Astrocyte (in vitro differentiated cells and primary cell): ENCODE data around the gene RAD51B. TPM values are rescaled to one million over a fixed set of nuclear protein-coding genes. Genes with fewer than 3 reads are reported as not detected.

Experiments
- DNase-seq: peaks from one replicate; pipeline ENCODE4 v3.0.0-alpha.2; 2010; ENCODE audit warnings: low read depth
- FAIRE-seq: peaks from 2 replicates; lab custom pipeline; 2011; peaks lifted over from hg19 to GRCh38; lab: Jason Lieb, UNC
- H2AFZ ChIP-seq: 2 replicates; pipeline ENCODE4 v1.6.0; 2012; ENCODE audit warnings: low read depth, low read length, inconsistent platforms
- H3K27ac ChIP-seq: 2 replicates; pipeline ENCODE4 v1.5.1; 2011; ENCODE audit warnings: low read depth, low read length, inconsistent platforms
- H3K27me3 ChIP-seq: 2 replicates; pipeline ENCODE4 v1.6.0; 2011; ENCODE audit warnings: low read length, inconsistent platforms; ENCODE audit not compliant: insufficient read depth
- H3K36me3 ChIP-seq: 2 replicates; pipeline ENCODE4 v1.5.1; 2011; ENCODE audit warnings: low read length, inconsistent platforms; ENCODE audit not compliant: insufficient read depth
- H3K4me1 ChIP-seq: 2 replicates; pipeline ENCODE4 v1.5.1; 2011; ENCODE audit warnings: low read length, inconsistent platforms; ENCODE audit not compliant: insufficient read depth
- H3K4me2 ChIP-seq: 2 replicates; pipeline ENCODE4 v1.6.0; 2012; ENCODE audit warnings: low read length, inconsistent platforms
- H3K4me3 ChIP-seq: 2 replicates; pipeline ENCODE4 v1.5.1; 2011; ENCODE audit warnings: low read depth, mild to moderate bottlenecking, low read length, inconsistent platforms; ENCODE audit not compliant: insufficient read depth
- H3K79me2 ChIP-seq: 2 replicates; pipeline ENCODE4 v1.6.0; 2012; ENCODE audit warnings: mild to moderate bottlenecking, low read length, inconsistent platforms; ENCODE audit not compliant: insufficient read depth
- H3K9ac ChIP-seq: 2 replicates; pipeline ENCODE4 v1.6.0; 2012; ENCODE audit warnings: mild to moderate bottlenecking, low read length, inconsistent platforms
- H3K9me3 ChIP-seq: 2 replicates; pipeline ENCODE4 v1.5.1; 2012; ENCODE audit warnings: low read depth, mild to moderate bottlenecking, low read length, inconsistent platforms; ENCODE audit not compliant: insufficient read depth
- H4K20me1 ChIP-seq: 2 replicates; pipeline ENCODE4 v1.6.0; 2012; ENCODE audit warnings: low read length, inconsistent platforms; ENCODE audit not compliant: insufficient read depth
- H3K27ac Mint-ChIP-seq: one replicate; pipeline ENCODE4 v1.8.0; 2021; ENCODE audit warnings: mild to moderate bottlenecking, mixed read lengths; ENCODE audit not compliant: unreplicated experiment
- H3K27me3 Mint-ChIP-seq: one replicate; pipeline ENCODE4 v1.8.0; 2021; ENCODE audit warnings: low read depth, mixed read lengths; ENCODE audit not compliant: unreplicated experiment
- H3K36me3 Mint-ChIP-seq: one replicate; pipeline ENCODE4 v1.8.0; 2021; ENCODE audit warnings: low read depth, mixed read lengths; ENCODE audit not compliant: unreplicated experiment
- H3K4me1 Mint-ChIP-seq: one replicate; pipeline ENCODE4 v1.8.0; 2021; ENCODE audit warnings: low read depth, mixed read lengths; ENCODE audit not compliant: unreplicated experiment
- H3K4me3 Mint-ChIP-seq: one replicate; pipeline ENCODE4 v1.8.0; 2021; ENCODE audit warnings: mild to moderate bottlenecking, moderate library complexity, mixed read lengths; ENCODE audit not compliant: unreplicated experiment
- H3K9me3 Mint-ChIP-seq: one replicate; pipeline ENCODE4 v1.8.0; 2021; ENCODE audit warnings: mild to moderate bottlenecking, mixed read lengths; ENCODE audit not compliant: unreplicated experiment
- CTCF ChIP-seq: IDR thresholded peaks from 2 replicates; pipeline ENCODE4 v1.5.1; 2011; ENCODE audit warnings: low read depth, mild to moderate bottlenecking, inconsistent platforms, low read length, moderate library complexity; ENCODE audit not compliant: insufficient read depth
- EZH2 ChIP-seq: IDR thresholded peaks from 2 replicates; pipeline ENCODE4 v1.6.1; 2012; ENCODE audit warnings: mild to moderate bottlenecking, low read length, inconsistent platforms; ENCODE audit not compliant: insufficient read depth
- total RNA-seq: library from RNA; stranded (reverse); gene quantifications from 2 replicates; pipeline ENCODE4 v1.2.1, GENCODE V29; 2021

Gene RAD51B
- total RNA-seq, 1 donor from 2014 or later: 10.8 TPM

- no peaks in the 10 kb centered on the region for H3K79me2 ChIP-seq
- H4K20me1 ChIP-seq: no peaks in the 10 kb centered on the region
- no peak overlapping the region for H3K4me3 Mint-ChIP-seq
- no peaks in the 10 kb centered on the region for H3K27me3 ChIP-seq
- no peaks in the 10 kb centered on the region for H3K36me3 Mint-ChIP-seq
- no peak overlapping the region for H3K4me2 ChIP-seq
- H3K9me3 ChIP-seq: no peaks in the 10 kb centered on the region
- FAIRE-seq (no peak), DNase-seq (no peak)
- TF ChIP-seq EZH2: no peak
- TF ChIP-seq CTCF: no peak
- no peaks in the 10 kb centered on the region for H3K4me1 Mint-ChIP-seq
- H3K27ac Mint-ChIP-seq: no peak overlapping the region
- H3K9ac ChIP-seq: no peak overlapping the region
- H3K27me3 Mint-ChIP-seq: no peaks in the 10 kb centered on the region
- no peak overlapping the region for H3K4me3 ChIP-seq
- no peaks in the 10 kb centered on the region for H3K36me3 ChIP-seq
- no peak overlapping the region for H2AFZ ChIP-seq
- H3K4me1 ChIP-seq: no peaks in the 10 kb centered on the region
- H3K9me3 Mint-ChIP-seq: no peaks in the 10 kb centered on the region
- no peak overlapping the region for H3K27ac ChIP-seq
These were observed 64.1 kb downstream of the RAD51B start for GRCh38 chr14:67883717-67884116.

- no peaks in the 10 kb centered on the region for H3K9me3 Mint-ChIP-seq
- no peaks in the 10 kb centered on the region for H3K4me1 ChIP-seq
- H2AFZ ChIP-seq: no peak overlapping the region
- H3K4me3 Mint-ChIP-seq: no peak overlapping the region
- no peaks in the 10 kb centered on the region for H3K4me1 Mint-ChIP-seq
- no peak overlapping the region for H3K4me2 ChIP-seq
- H3K4me3 ChIP-seq: no peak overlapping the region
- H4K20me1 ChIP-seq: no peaks in the 10 kb centered on the region
- H3K27ac ChIP-seq: no peak overlapping the region
- H3K9ac ChIP-seq: no peak overlapping the region
- FAIRE-seq (no peak), DNase-seq (no peak)
- H3K27ac Mint-ChIP-seq: no peak overlapping the region
- TF ChIP-seq EZH2: no peak
- TF ChIP-seq CTCF: no peak
- H3K36me3 Mint-ChIP-seq: no peaks in the 10 kb centered on the region
- no peaks in the 10 kb centered on the region for H3K9me3 ChIP-seq
- no peaks in the 10 kb centered on the region for H3K27me3 ChIP-seq
- no peaks in the 10 kb centered on the region for H3K36me3 ChIP-seq
- no peaks in the 10 kb centered on the region for H3K79me2 ChIP-seq
- H3K27me3 Mint-ChIP-seq: no peaks in the 10 kb centered on the region
These were observed 66.6 kb downstream of the RAD51B start for GRCh38 chr14:67886191-67886590.

GRCh38 chr14:67887478-67887877, 67.9 kb downstream of the RAD51B start:
- TF ChIP-seq EZH2: no peak
- TF ChIP-seq CTCF: no peak
- no peak for FAIRE-seq
- Mint-ChIP-seq H3K4me1 (peaks cover 5% of the 10 kb centered on the region), H3K27ac (no peak overlapping the region), H3K27me3 (no peaks in the 10 kb centered on the region), H3K4me3 (no peak overlapping the region), H3K36me3 (no peaks in the 10 kb centered on the region), H3K9me3 (no peaks in the 10 kb centered on the region)
- H3K4me1 ChIP-seq: no peaks in the 10 kb centered on the region
- no peak for DNase-seq
- no peaks in the 10 kb centered on the region for H3K79me2 ChIP-seq
- H3K4me2 ChIP-seq: no peak overlapping the region
- H3K27ac ChIP-seq: no peak overlapping the region
- H3K4me3 ChIP-seq: no peak overlapping the region
- no peaks in the 10 kb centered on the region for H3K36me3 ChIP-seq
- no peaks in the 10 kb centered on the region for H3K27me3 ChIP-seq
- H3K9ac ChIP-seq: no peak overlapping the region
- H3K9me3 ChIP-seq: no peaks in the 10 kb centered on the region
- no peak overlapping the region for H2AFZ ChIP-seq
- no peaks in the 10 kb centered on the region for H4K20me1 ChIP-seq
